Esophagus muscularis mucosa (tissue), 4 donors: ENCODE results near the gene EHBP1.

Source experiments
- CTCF ChIP-seq, 3 experiments: fragments of 200-600 bp in 2 of 3; fragments of 450-650 bp in 1 of 3; sonication (generic) in 2 of 3; IDR thresholded peaks; one replicate each; pipeline ENCODE4 v1.5.1; 2017 to 2019; ENCODE audit warnings: antibody characterized with exemption in 3 of 3, mild to moderate bottlenecking in 2 of 3, moderate library complexity in 1 of 3
- EP300 ChIP-seq: sonication (generic); formaldehyde crosslinking; IDR thresholded peaks from one replicate; pipeline ENCODE4 v1.6.1; 2017; ENCODE audit warnings: antibody characterized with exemption
- POLR2A ChIP-seq: fragments of 450-650 bp; IDR thresholded peaks from one replicate; pipeline ENCODE4 v1.6.1; 2017; ENCODE audit warnings: antibody characterized with exemption, moderate library complexity, mild to moderate bottlenecking, low read depth
- POLR2AphosphoS5 ChIP-seq, 2 donors: sonication (generic); formaldehyde crosslinking; IDR thresholded peaks; one replicate each; pipeline ENCODE4 v1.6.1; 2017; ENCODE audit warnings: antibody characterized with exemption in 2 of 2

- no peak for TF ChIP-seq CTCF (IDR thresholded peaks at IDR 0.05)
- TF ChIP-seq POLR2AphosphoS5 (IDR thresholded peaks at IDR 0.05): no peak
- no peak for TF ChIP-seq POLR2A
- no peak for TF ChIP-seq EP300
Measured at GRCh38 chr2:62923881-62924280, 218.4 kb downstream of the EHBP1 start.
